HepG2 (cell line): ENCODE measurements around the gene COG1. TPM values are rescaled to one million over a fixed set of nuclear protein-coding genes. Genes with fewer than 3 reads are reported as not detected.

Experiments
- ATF3 ChIP-seq: sonication (generic); formaldehyde crosslinking; IDR thresholded peaks from 2 replicates; pipeline ENCODE4 v1.4.0; 2020; ENCODE audit warnings: missing genetic modification reagents
- ATF7 ChIP-seq, 2 experiments: fragments of 450-650 bp in 1 of 2; sonication (generic) in 1 of 2; formaldehyde crosslinking in 1 of 2; IDR thresholded peaks; 2 replicates each; pipeline versions ENCODE4 v1.4.0 to v1.6.1; 2016 to 2020; ENCODE audit warnings: antibody characterized with exemption in 1 of 2, mild to moderate bottlenecking in 1 of 2, missing genetic modification reagents in 1 of 2
- FIP1L1 ChIP-seq: fragments of 200-400 bp; formaldehyde crosslinking; IDR thresholded peaks from 2 replicates; pipeline ENCODE4 v1.6.1; 2018; ENCODE audit warnings: low read depth, mild to moderate bottlenecking, low read length, moderate library complexity, borderline replicate concordance; ENCODE audit not compliant: insufficient read depth
- HDAC1 ChIP-seq: sonication (generic); formaldehyde crosslinking; IDR thresholded peaks from 2 replicates; pipeline ENCODE4 v1.5.1; 2020; ENCODE audit warnings: mild to moderate bottlenecking, missing genetic modification reagents
- ISL2 ChIP-seq: sonication (generic); formaldehyde crosslinking; IDR thresholded peaks from 2 replicates; pipeline ENCODE4 v1.5.0; 2020; ENCODE audit warnings: missing genetic modification reagents
- NR2C2 ChIP-seq: sonication (generic); formaldehyde crosslinking; IDR thresholded peaks from 2 replicates; pipeline ENCODE4 v1.4.0; 2020; ENCODE audit warnings: missing genetic modification reagents, mild to moderate bottlenecking, moderate library complexity, borderline replicate concordance
- NR3C1 ChIP-seq: sonication (generic); formaldehyde crosslinking; IDR thresholded peaks from 2 replicates; pipeline ENCODE4 v1.4.0; 2020; ENCODE audit warnings: missing genetic modification reagents
- RXRB ChIP-seq: IDR thresholded peaks from 2 replicates; pipeline ENCODE4 v1.6.1; 2016; ENCODE audit warnings: borderline replicate concordance, missing genetic modification reagents, missing compliant biosample characterization
- SETDB1 ChIP-seq: sonication (generic); formaldehyde crosslinking; IDR thresholded peaks from 2 replicates; pipeline ENCODE4 v1.5.1; 2020; ENCODE audit warnings: missing genetic modification reagents, mild to moderate bottlenecking, borderline replicate concordance
- SIX1 ChIP-seq: sonication (generic); formaldehyde crosslinking; IDR thresholded peaks from 2 replicates; pipeline ENCODE4 v1.4.0; 2020; ENCODE audit warnings: missing genetic modification reagents, borderline replicate concordance
- ZFP36 ChIP-seq: fragments of 150-350 bp; IDR thresholded peaks from 2 replicates; pipeline ENCODE4 v1.6.1; 2018; ENCODE audit warnings: borderline replicate concordance, low read length, low read depth; ENCODE audit not compliant: partially characterized antibody
- ZNF740 ChIP-seq: sonication (generic); formaldehyde crosslinking; IDR thresholded peaks from 2 replicates; pipeline ENCODE4 v1.4.0; 2020; ENCODE audit warnings: missing genetic modification reagents
- ZNF768 ChIP-seq: sonication (generic); formaldehyde crosslinking; IDR thresholded peaks from 2 replicates; pipeline ENCODE4 v1.4.0; 2020; ENCODE audit warnings: missing genetic modification reagents
- polyA plus RNA-seq, 8 experiments: library from polyadenylated mRNA; depleted of rRNA in 3 of 8; stranded (reverse) in 7 of 8; unstranded in 1 of 8; fragments of >200 nt; fragmentation: Illumina TruSeq in 4 of 8; extraction: Trizol in 4 of 8; gene quantifications; 2 replicates each; pipeline versions ENCODE4 v1.2.1 to v1.2.3, GENCODE V29; 2011 to 2016; ENCODE audit warnings: low read depth in 4 of 8, missing spikeins in 1 of 8, mixed read lengths in 1 of 8; ENCODE audit not compliant: insufficient read depth in 1 of 8
- total RNA-seq, 5 experiments: library from RNA; depleted of rRNA; stranded (reverse); fragments of >200 nt; fragmentation: Illumina TruSeq; extraction: Trizol; gene quantifications; 2 replicates each; pipeline ENCODE4 v1.2.3, GENCODE V29; 2016; ENCODE audit warnings: low read depth in 1 of 5
- TF ChIP-seq, protein P1 (sequence below): sonication (generic); formaldehyde crosslinking; IDR thresholded peaks from 2 replicates; pipeline ENCODE4 v1.4.0; 2020; ENCODE audit warnings: missing genetic modification reagents
- TF ChIP-seq, protein P2 (sequence below): sonication (generic); formaldehyde crosslinking; IDR thresholded peaks from 2 replicates; pipeline ENCODE4 v1.4.0; 2020; ENCODE audit warnings: missing genetic modification reagents
- TF ChIP-seq, protein P3 (sequence below): fragments of 450-650 bp; IDR thresholded peaks from 2 replicates; pipeline ENCODE4 v1.6.1; 2017; ENCODE audit warnings: mild to moderate bottlenecking

The COG1 gene
- total and polyA plus RNA-seq, 2 of the 13 experiments (the other 11 are each of a cell fraction or from before 2014, with no cell fraction given), result 36.6 to 39.7 TPM

- TF ChIP-seq, protein P1, sequence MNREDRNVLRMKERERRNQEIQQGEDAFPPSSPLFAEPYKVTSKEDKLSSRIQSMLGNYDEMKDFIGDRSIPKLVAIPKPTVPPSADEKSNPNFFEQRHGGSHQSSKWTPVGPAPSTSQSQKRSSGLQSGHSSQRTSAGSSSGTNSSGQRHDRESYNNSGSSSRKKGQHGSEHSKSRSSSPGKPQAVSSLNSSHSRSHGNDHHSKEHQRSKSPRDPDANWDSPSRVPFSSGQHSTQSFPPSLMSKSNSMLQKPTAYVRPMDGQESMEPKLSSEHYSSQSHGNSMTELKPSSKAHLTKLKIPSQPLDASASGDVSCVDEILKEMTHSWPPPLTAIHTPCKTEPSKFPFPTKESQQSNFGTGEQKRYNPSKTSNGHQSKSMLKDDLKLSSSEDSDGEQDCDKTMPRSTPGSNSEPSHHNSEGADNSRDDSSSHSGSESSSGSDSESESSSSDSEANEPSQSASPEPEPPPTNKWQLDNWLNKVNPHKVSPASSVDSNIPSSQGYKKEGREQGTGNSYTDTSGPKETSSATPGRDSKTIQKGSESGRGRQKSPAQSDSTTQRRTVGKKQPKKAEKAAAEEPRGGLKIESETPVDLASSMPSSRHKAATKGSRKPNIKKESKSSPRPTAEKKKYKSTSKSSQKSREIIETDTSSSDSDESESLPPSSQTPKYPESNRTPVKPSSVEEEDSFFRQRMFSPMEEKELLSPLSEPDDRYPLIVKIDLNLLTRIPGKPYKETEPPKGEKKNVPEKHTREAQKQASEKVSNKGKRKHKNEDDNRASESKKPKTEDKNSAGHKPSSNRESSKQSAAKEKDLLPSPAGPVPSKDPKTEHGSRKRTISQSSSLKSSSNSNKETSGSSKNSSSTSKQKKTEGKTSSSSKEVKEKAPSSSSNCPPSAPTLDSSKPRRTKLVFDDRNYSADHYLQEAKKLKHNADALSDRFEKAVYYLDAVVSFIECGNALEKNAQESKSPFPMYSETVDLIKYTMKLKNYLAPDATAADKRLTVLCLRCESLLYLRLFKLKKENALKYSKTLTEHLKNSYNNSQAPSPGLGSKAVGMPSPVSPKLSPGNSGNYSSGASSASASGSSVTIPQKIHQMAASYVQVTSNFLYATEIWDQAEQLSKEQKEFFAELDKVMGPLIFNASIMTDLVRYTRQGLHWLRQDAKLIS (CRISPR knock-in tag), result no peak
- TF ChIP-seq HDAC1 (CRISPR knock-in tag) (peak; percentile 96), ATF3 (CRISPR knock-in tag) (peak; percentile 41; the same call in 1 of the 2 replicates), SETDB1 (no peak), NR3C1 (CRISPR knock-in tag) (no peak), NR2C2 (peak; percentile 63), ZNF768 (CRISPR knock-in tag) (no peak), ZNF740 (CRISPR knock-in tag) (no peak), ISL2 (CRISPR knock-in tag) (peak; percentile 99), ZFP36 (peak; percentile 28), RXRB (peak; percentile 89), FIP1L1 (no peak), ATF7 (IDR thresholded peaks at IDR 0.05) (no peak), ATF7 (CRISPR knock-in tag; IDR thresholded peaks at IDR 0.05) (no peak; the same call in 1 of the 2 replicates), SIX1 (peak; percentile 99)
- TF ChIP-seq, protein P2, sequence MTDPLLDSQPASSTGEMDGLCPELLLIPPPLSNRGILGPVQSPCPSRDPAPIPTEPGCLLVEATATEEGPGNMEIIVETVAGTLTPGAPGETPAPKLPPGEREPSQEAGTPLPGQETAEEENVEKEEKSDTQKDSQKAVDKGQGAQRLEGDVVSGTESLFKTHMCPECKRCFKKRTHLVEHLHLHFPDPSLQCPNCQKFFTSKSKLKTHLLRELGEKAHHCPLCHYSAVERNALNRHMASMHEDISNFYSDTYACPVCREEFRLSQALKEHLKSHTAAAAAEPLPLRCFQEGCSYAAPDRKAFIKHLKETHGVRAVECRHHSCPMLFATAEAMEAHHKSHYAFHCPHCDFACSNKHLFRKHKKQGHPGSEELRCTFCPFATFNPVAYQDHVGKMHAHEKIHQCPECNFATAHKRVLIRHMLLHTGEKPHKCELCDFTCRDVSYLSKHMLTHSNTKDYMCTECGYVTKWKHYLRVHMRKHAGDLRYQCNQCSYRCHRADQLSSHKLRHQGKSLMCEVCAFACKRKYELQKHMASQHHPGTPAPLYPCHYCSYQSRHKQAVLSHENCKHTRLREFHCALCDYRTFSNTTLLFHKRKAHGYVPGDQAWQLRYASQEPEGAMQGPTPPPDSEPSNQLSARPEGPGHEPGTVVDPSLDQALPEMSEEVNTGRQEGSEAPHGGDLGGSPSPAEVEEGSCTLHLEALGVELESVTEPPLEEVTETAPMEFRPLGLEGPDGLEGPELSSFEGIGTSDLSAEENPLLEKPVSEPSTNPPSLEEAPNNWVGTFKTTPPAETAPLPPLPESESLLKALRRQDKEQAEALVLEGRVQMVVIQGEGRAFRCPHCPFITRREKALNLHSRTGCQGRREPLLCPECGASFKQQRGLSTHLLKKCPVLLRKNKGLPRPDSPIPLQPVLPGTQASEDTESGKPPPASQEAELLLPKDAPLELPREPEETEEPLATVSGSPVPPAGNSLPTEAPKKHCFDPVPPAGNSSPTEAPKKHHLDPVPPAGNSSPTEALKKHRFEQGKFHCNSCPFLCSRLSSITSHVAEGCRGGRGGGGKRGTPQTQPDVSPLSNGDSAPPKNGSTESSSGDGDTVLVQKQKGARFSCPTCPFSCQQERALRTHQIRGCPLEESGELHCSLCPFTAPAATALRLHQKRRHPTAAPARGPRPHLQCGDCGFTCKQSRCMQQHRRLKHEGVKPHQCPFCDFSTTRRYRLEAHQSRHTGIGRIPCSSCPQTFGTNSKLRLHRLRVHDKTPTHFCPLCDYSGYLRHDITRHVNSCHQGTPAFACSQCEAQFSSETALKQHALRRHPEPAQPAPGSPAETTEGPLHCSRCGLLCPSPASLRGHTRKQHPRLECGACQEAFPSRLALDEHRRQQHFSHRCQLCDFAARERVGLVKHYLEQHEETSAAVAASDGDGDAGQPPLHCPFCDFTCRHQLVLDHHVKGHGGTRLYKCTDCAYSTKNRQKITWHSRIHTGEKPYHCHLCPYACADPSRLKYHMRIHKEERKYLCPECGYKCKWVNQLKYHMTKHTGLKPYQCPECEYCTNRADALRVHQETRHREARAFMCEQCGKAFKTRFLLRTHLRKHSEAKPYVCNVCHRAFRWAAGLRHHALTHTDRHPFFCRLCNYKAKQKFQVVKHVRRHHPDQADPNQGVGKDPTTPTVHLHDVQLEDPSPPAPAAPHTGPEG (CRISPR knock-in tag), result peak; percentile 84; the same call in 1 of the 2 replicates
- TF ChIP-seq, protein P3, sequence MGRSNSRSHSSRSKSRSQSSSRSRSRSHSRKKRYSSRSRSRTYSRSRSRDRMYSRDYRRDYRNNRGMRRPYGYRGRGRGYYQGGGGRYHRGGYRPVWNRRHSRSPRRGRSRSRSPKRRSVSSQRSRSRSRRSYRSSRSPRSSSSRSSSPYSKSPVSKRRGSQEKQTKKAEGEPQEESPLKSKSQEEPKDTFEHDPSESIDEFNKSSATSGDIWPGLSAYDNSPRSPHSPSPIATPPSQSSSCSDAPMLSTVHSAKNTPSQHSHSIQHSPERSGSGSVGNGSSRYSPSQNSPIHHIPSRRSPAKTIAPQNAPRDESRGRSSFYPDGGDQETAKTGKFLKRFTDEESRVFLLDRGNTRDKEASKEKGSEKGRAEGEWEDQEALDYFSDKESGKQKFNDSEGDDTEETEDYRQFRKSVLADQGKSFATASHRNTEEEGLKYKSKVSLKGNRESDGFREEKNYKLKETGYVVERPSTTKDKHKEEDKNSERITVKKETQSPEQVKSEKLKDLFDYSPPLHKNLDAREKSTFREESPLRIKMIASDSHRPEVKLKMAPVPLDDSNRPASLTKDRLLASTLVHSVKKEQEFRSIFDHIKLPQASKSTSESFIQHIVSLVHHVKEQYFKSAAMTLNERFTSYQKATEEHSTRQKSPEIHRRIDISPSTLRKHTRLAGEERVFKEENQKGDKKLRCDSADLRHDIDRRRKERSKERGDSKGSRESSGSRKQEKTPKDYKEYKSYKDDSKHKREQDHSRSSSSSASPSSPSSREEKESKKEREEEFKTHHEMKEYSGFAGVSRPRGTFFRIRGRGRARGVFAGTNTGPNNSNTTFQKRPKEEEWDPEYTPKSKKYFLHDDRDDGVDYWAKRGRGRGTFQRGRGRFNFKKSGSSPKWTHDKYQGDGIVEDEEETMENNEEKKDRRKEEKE, result no peak
Observed at GRCh38 chr17:73187203-73187769, 5.6 kb upstream of the COG1 start (continued).
